ENCODE measurements around the gene MAGEA9.

- TF ChIP-seq CEBPG (CRISPR knock-in tag; IDR thresholded peaks at IDR 0.05) = no peak
- TF ChIP-seq CEBPG (tag; conservative IDR thresholded peaks at IDR 0.05 in 1 of 2, IDR thresholded peaks at IDR 0.05 in 1 of 2) = no peak
- TF ChIP-seq SIN3A (IDR thresholded peaks at IDR 0.05; ENCODE audit: borderline replicate concordance in 2 of 2, control insufficient read depth in 1 of 2, low read depth in 2 of 2, low read length in 2 of 2) = no peak
- TF ChIP-seq FOS (IDR thresholded peaks at IDR 0.05; ENCODE audit: extremely low read depth, insufficient read length) = no peak
- TF ChIP-seq TARDBP (IDR thresholded peaks at IDR 0.05) = no peak
- TF ChIP-seq ZHX1 (conservative IDR thresholded peaks at IDR 0.05; ENCODE audit: low read length) = no peak
- no peak for TF ChIP-seq TCF7L2 (IDR thresholded peaks at IDR 0.05; ENCODE audit: low read depth, low read length)
Measured at GRCh38 chrX:149757206-149758067, 24.3 kb upstream of the MAGEA9 start.

Measured in K562 (cell line).